DND-41 (cell line): ENCODE results near the gene SLC25A5.

Experiments used
- ATAC-seq: fragments of 200-7000 bp; cut with Tn5 transposase; 3 replicates; pipeline ENCODE4 v1.9.1; 2021; ENCODE audit warnings: low read depth; ENCODE audit not compliant: insufficient read depth
- DNase-seq: peaks from one replicate; pipeline ENCODE4 v3.0.0-alpha.2; 2020
- H2AFZ ChIP-seq: 2 replicates; pipeline ENCODE4 v1.6.0; 2012; ENCODE audit warnings: low read depth, low read length
- H3K27ac ChIP-seq: 2 replicates; pipeline ENCODE4 v1.5.1; 2012; ENCODE audit warnings: low read length, inconsistent platforms
- H3K27me3 ChIP-seq: fragments of 200-600 bp; sonication (generic); 2 replicates; pipeline ENCODE4 v1.6.0; 2012; ENCODE audit warnings: low read length, mild to moderate bottlenecking, inconsistent platforms; ENCODE audit not compliant: insufficient read depth, poor library complexity
- H3K36me3 ChIP-seq: 2 replicates; pipeline ENCODE4 v1.5.1; 2012; ENCODE audit warnings: low read length, inconsistent platforms; ENCODE audit not compliant: insufficient read depth
- H3K4me1 ChIP-seq: 2 replicates; pipeline ENCODE4 v1.5.1; 2012; ENCODE audit warnings: mild to moderate bottlenecking, low read length; ENCODE audit not compliant: insufficient read depth
- H3K4me2 ChIP-seq: 2 replicates; pipeline ENCODE4 v1.6.0; 2012; ENCODE audit warnings: mild to moderate bottlenecking, moderate library complexity, low read length, inconsistent platforms; ENCODE audit not compliant: insufficient read depth
- H3K4me3 ChIP-seq, 2 experiments: fragments of 200-600 bp in 1 of 2; shearing (Covaris generic) in 1 of 2; 2 replicates each; pipeline ENCODE4 v1.5.1; 2012 to 2016; ENCODE audit warnings: inconsistent platforms in 2 of 2, low read length in 2 of 2, mild to moderate bottlenecking in 2 of 2, low read depth in 1 of 2, moderate library complexity in 1 of 2
- H3K79me2 ChIP-seq: 2 replicates; pipeline ENCODE4 v1.6.0; 2012; ENCODE audit warnings: low read length, inconsistent platforms; ENCODE audit not compliant: insufficient read depth
- H3K9ac ChIP-seq: 2 replicates; pipeline ENCODE4 v1.6.0; 2012; ENCODE audit warnings: low read depth, mild to moderate bottlenecking, inconsistent platforms, low read length, moderate library complexity
- H3K9me3 ChIP-seq: 2 replicates; pipeline ENCODE4 v1.5.1; 2012; ENCODE audit warnings: low read length, moderate library complexity, mild to moderate bottlenecking, inconsistent platforms; ENCODE audit not compliant: insufficient read depth, severe bottlenecking
- H4K20me1 ChIP-seq: 2 replicates; pipeline ENCODE4 v1.6.0; 2012; ENCODE audit warnings: low read length; ENCODE audit not compliant: insufficient read depth
- EZH2 ChIP-seq: IDR thresholded peaks from 3 replicates; pipeline ENCODE4 v1.6.1; 2012; ENCODE audit warnings: borderline replicate concordance, low read depth, mild to moderate bottlenecking, moderate library complexity, low read length, inconsistent platforms; ENCODE audit not compliant: severe bottlenecking
- TF ChIP-seq, protein P1 (sequence below): IDR thresholded peaks from 2 replicates; pipeline ENCODE4 v1.5.1; 2012; ENCODE audit warnings: borderline replicate concordance, low read length, moderate library complexity, mild to moderate bottlenecking; ENCODE audit not compliant: poor library complexity, severe bottlenecking; ENCODE audit errors: extremely low read depth

The SLC25A5 gene

DNA sequence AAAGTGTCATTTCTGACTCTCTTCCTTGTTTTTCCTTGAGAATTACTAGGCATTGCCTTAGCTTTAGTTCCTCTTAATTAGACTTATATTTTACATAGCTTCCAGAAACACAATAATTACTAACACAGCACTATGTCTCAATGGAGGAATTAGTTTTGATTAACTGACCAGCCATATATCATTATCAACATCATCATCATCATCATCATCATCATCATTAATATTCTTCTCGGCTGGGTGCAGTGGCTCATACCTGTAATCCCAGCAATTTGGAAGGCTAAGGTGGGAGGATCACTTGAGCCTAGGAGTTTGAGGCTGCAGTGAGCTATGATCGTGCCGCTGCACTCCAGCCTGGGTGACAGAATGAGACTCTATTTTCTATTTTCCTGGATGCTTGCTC, 2.7 kb upstream of the SLC25A5 start:
- Histone ChIP-seq H3K79me2 (peaks cover 18% of the 10 kb centered on the region), H4K20me1 (peaks cover 15% of the 10 kb centered on the region), H3K9me3 (no peaks in the 10 kb centered on the region), H3K27me3 (no peaks in the 10 kb centered on the region), H3K27ac (no peak overlapping the region), H3K36me3 (peaks cover 15% of the 10 kb centered on the region), H2AFZ (no peak overlapping the region), H3K4me3 (no peak overlapping the region), H3K4me1 (peaks cover 15% of the 10 kb centered on the region), H3K9ac (no peak overlapping the region), H3K4me2 (no peak overlapping the region)
- no peak for ATAC-seq
- TF ChIP-seq, protein P1, sequence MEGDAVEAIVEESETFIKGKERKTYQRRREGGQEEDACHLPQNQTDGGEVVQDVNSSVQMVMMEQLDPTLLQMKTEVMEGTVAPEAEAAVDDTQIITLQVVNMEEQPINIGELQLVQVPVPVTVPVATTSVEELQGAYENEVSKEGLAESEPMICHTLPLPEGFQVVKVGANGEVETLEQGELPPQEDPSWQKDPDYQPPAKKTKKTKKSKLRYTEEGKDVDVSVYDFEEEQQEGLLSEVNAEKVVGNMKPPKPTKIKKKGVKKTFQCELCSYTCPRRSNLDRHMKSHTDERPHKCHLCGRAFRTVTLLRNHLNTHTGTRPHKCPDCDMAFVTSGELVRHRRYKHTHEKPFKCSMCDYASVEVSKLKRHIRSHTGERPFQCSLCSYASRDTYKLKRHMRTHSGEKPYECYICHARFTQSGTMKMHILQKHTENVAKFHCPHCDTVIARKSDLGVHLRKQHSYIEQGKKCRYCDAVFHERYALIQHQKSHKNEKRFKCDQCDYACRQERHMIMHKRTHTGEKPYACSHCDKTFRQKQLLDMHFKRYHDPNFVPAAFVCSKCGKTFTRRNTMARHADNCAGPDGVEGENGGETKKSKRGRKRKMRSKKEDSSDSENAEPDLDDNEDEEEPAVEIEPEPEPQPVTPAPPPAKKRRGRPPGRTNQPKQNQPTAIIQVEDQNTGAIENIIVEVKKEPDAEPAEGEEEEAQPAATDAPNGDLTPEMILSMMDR = no peak
- TF ChIP-seq EZH2 = no peak
- DNase-seq = no peak

- peaks cover 15% of the 10 kb centered on the region for H3K4me1 ChIP-seq
- no peak overlapping the region; the same call in 1 of the 2 replicates for H3K4me2 ChIP-seq
Observed at GRCh38 chrX:119466970-119467369, 1.3 kb upstream of the SLC25A5 start.

DNA sequence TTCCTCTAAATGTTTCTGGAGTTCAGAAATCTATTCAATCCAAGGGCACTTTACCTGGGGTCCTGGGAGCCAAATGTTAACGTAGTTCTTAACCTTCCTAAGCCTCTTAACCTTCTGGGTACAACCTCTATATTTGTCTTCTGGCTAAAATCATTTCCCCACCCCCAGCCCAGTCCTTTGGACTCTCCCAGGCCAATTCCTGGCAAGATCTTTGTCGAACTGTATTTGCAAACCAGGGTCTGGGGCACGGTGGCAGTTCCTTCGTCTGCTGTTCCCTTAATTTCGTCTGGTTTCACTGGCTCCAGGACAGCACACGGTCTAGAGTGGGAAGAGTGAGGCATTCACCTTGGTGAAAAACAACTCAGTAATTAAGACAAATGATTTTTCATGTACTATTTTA, 811 bp upstream of the SLC25A5 start:
- H3K4me1 ChIP-seq = peaks cover 15% of the 10 kb centered on the region
- DNase-seq (no peak), ATAC-seq (no peak)
- H2AFZ ChIP-seq = peak overlapping the region; percentile 91
- H4K20me1 ChIP-seq = peaks cover 18% of the 10 kb centered on the region
- H3K4me3 ChIP-seq = peak overlapping the region in 1 of 2 experiments; percentile 97; a peak in 2 of 4 replicates
- H3K27me3 ChIP-seq = no peaks in the 10 kb centered on the region
- no peaks in the 10 kb centered on the region for H3K9me3 ChIP-seq
- no peak for TF ChIP-seq EZH2
- H3K27ac ChIP-seq = peak overlapping the region; percentile 71; the same call in 1 of the 2 replicates
- H3K9ac ChIP-seq = peak overlapping the region; percentile 88
- H3K36me3 ChIP-seq = peaks cover 25% of the 10 kb centered on the region
- peak overlapping the region; percentile 92 for H3K4me2 ChIP-seq
- peaks cover 18% of the 10 kb centered on the region for H3K79me2 ChIP-seq

More at GRCh38 chrX:119466970-119467369, 1.3 kb upstream of the SLC25A5 start:
- peaks cover 18% of the 10 kb centered on the region for H4K20me1 ChIP-seq
- H3K9me3 ChIP-seq = no peaks in the 10 kb centered on the region
- no peak overlapping the region for H3K4me3 ChIP-seq
- no peak overlapping the region for H2AFZ ChIP-seq
- ATAC-seq (no peak), DNase-seq (no peak)
- no peaks in the 10 kb centered on the region for H3K27me3 ChIP-seq
- no peak overlapping the region for H3K27ac ChIP-seq
- TF ChIP-seq, protein P1 = no peak
- no peak for TF ChIP-seq EZH2
- peaks cover 18% of the 10 kb centered on the region for H3K79me2 ChIP-seq
- H3K9ac ChIP-seq = no peak overlapping the region
- H3K36me3 ChIP-seq = peaks cover 25% of the 10 kb centered on the region

- H3K79me2 ChIP-seq = peaks cover 18% of the 10 kb centered on the region
- ATAC-seq (peak; percentile 70), DNase-seq (peak; percentile 87)
- peak overlapping the region; percentile 97 for H3K4me2 ChIP-seq
- H3K9ac ChIP-seq = peak overlapping the region; percentile 88
- H3K27me3 ChIP-seq = no peaks in the 10 kb centered on the region
- H3K4me3 ChIP-seq = peak overlapping the region; percentile 91 to 97
- H3K9me3 ChIP-seq = no peaks in the 10 kb centered on the region
- H2AFZ ChIP-seq = peak overlapping the region; percentile 63
- H3K4me1 ChIP-seq = peaks cover 15% of the 10 kb centered on the region
- H3K27ac ChIP-seq = peak overlapping the region; percentile 99
- TF ChIP-seq, protein P1 = peak; percentile 80
- TF ChIP-seq EZH2 = no peak
- peaks cover 25% of the 10 kb centered on the region for H3K36me3 ChIP-seq
- peaks cover 18% of the 10 kb centered on the region for H4K20me1 ChIP-seq
Observed at GRCh38 chrX:119468551-119469312, 488 bp downstream of the SLC25A5 start.
